Mesendoderm (in vitro differentiated cells): ENCODE results near the gene FRMD4A.

Experiments used
- DNase-seq: peaks from one replicate; pipeline ENCODE4 v3.0.0; 2013
- H2AK5ac ChIP-seq: 2 replicates; pipeline ENCODE4 v1.6.1; 2013; ENCODE audit warnings: low read length, inconsistent platforms
- H2BK120ac ChIP-seq: 2 replicates; pipeline ENCODE4 v1.6.1; 2013; ENCODE audit warnings: low read depth, mild to moderate bottlenecking, low read length, moderate library complexity, mixed read lengths
- H2BK15ac ChIP-seq: replicated peaks from 2 replicates; pipeline ENCODE4 v1.6.1; 2013; ENCODE audit warnings: low read depth, mild to moderate bottlenecking, moderate library complexity
- H2BK5ac ChIP-seq: 2 replicates; pipeline ENCODE4 v1.6.1; 2013; ENCODE audit warnings: low read length, inconsistent platforms
- H3K18ac ChIP-seq: 2 replicates; pipeline ENCODE4 v1.6.1; 2013; ENCODE audit warnings: mild to moderate bottlenecking, low read length, mixed read lengths
- H3K23ac ChIP-seq: one replicate; pipeline ENCODE4 v1.6.1; 2013; ENCODE audit warnings: low read length
- H3K27ac ChIP-seq: 2 replicates; pipeline ENCODE4 v1.5.1; 2013; ENCODE audit warnings: low read depth, mild to moderate bottlenecking, inconsistent platforms, low read length, moderate library complexity
- H3K27me3 ChIP-seq: 2 replicates; pipeline ENCODE4 v1.6.1; 2013; ENCODE audit warnings: low read length, control low read depth, mild to moderate bottlenecking, inconsistent platforms; ENCODE audit not compliant: insufficient read depth, poor library complexity
- H3K36me3 ChIP-seq: 2 replicates; pipeline ENCODE4 v1.6.1; 2013; ENCODE audit warnings: low read length, inconsistent platforms; ENCODE audit not compliant: control insufficient read depth, insufficient read depth
- H3K4ac ChIP-seq: one replicate; pipeline ENCODE4 v1.6.1; 2013; ENCODE audit warnings: low read depth, mild to moderate bottlenecking, low read length, moderate library complexity
- H3K4me1 ChIP-seq: 2 replicates; pipeline ENCODE4 v1.6.1; 2013; ENCODE audit warnings: low read depth, low read length, inconsistent platforms; ENCODE audit not compliant: control insufficient read depth
- H3K4me2 ChIP-seq: 2 replicates; pipeline ENCODE4 v1.6.1; 2013; ENCODE audit warnings: low read length
- H3K4me3 ChIP-seq: 2 replicates; pipeline ENCODE4 v1.5.1; 2013; ENCODE audit warnings: mild to moderate bottlenecking, low read length
- H3K56ac ChIP-seq: one replicate; pipeline ENCODE4 v1.6.1; 2013; ENCODE audit warnings: low read length
- H3K79me1 ChIP-seq: 2 replicates; pipeline ENCODE4 v1.6.1; 2013; ENCODE audit warnings: low read length, inconsistent platforms
- H3K79me2 ChIP-seq: 2 replicates; pipeline ENCODE4 v1.6.1; 2013; ENCODE audit warnings: mild to moderate bottlenecking, low read length; ENCODE audit not compliant: control insufficient read depth, insufficient read depth
- H3K9ac ChIP-seq: 2 replicates; pipeline ENCODE4 v1.6.1; 2013; ENCODE audit warnings: low read length, inconsistent platforms
- H4K5ac ChIP-seq: one replicate; pipeline ENCODE4 v1.6.1; 2013; ENCODE audit warnings: low read length
- H4K8ac ChIP-seq: one replicate; pipeline ENCODE4 v1.6.1; 2013; ENCODE audit warnings: low read depth, mild to moderate bottlenecking, control low read depth, low read length, moderate library complexity
- WGBS: extraction: QIAGEN DNeasy Blood & Tissue Kit; methylation state at CpG from one replicate; pipeline ENCODE4 v1.1.7; 2013; ENCODE audit warnings: low lambda C conversion rate, missing lambda C conversion rate; ENCODE audit not compliant: insufficient coverage; ENCODE audit errors: extremely low coverage; 5-methylcytosine and 5-hydroxymethylcytosine counted together

Gene FRMD4A

GRCh38 chr10:14114791-14115190 lies 215.9 kb downstream of the FRMD4A start:
- Histone ChIP-seq H2AK5ac (no peak overlapping the region), H3K27me3 (no peaks in the 10 kb centered on the region), H3K4ac (no peak overlapping the region), H3K36me3 (no peaks in the 10 kb centered on the region), H3K79me2 (no peaks in the 10 kb centered on the region), H3K4me2 (no peak overlapping the region), H2BK120ac (no peak overlapping the region), H3K18ac (no peak overlapping the region), H3K23ac (no peak overlapping the region), H3K9ac (no peak overlapping the region), H2BK5ac (no peak overlapping the region), H3K4me1 (no peaks in the 10 kb centered on the region), H3K27ac (no peak overlapping the region), H3K4me3 (no peak overlapping the region), H2BK15ac (no peak overlapping the region), H4K5ac (no peak overlapping the region), H4K8ac (no peak overlapping the region), H3K56ac (no peak overlapping the region), H3K79me1 (no peaks in the 10 kb centered on the region)
- no CpG with 5 or more reads among the region's 2 CpGs for WGBS
- no peak for DNase-seq

GRCh38 chr10:14112056-14112455 lies 218.7 kb downstream of the FRMD4A start:
- H3K4ac ChIP-seq, result no peak overlapping the region
- H3K18ac ChIP-seq, result no peak overlapping the region
- H2BK120ac ChIP-seq, result no peak overlapping the region
- no peak overlapping the region for H3K4me3 ChIP-seq
- no peaks in the 10 kb centered on the region for H3K27me3 ChIP-seq
- DNase-seq, result no peak
- H3K79me2 ChIP-seq, result no peaks in the 10 kb centered on the region
- H3K4me1 ChIP-seq, result no peaks in the 10 kb centered on the region
- no peak overlapping the region for H2BK15ac ChIP-seq
- WGBS, result no CpG with 5 or more reads among the region's 5 CpGs
- no peak overlapping the region for H3K9ac ChIP-seq
- no peak overlapping the region for H3K27ac ChIP-seq
- H3K23ac ChIP-seq, result no peak overlapping the region
- no peak overlapping the region for H3K4me2 ChIP-seq
- no peak overlapping the region for H2BK5ac ChIP-seq
- no peak overlapping the region for H2AK5ac ChIP-seq
- no peak overlapping the region for H3K56ac ChIP-seq
- no peaks in the 10 kb centered on the region for H3K36me3 ChIP-seq
- H3K79me1 ChIP-seq, result no peaks in the 10 kb centered on the region
- no peak overlapping the region for H4K8ac ChIP-seq
- H4K5ac ChIP-seq, result no peak overlapping the region

- Histone ChIP-seq H4K5ac (no peak overlapping the region), H3K27ac (no peak overlapping the region), H2AK5ac (no peak overlapping the region), H3K79me2 (no peaks in the 10 kb centered on the region), H3K27me3 (no peaks in the 10 kb centered on the region), H4K8ac (no peak overlapping the region), H3K4me2 (no peak overlapping the region), H2BK120ac (no peak overlapping the region), H2BK5ac (no peak overlapping the region), H3K4me3 (no peak overlapping the region), H3K56ac (no peak overlapping the region), H3K36me3 (no peaks in the 10 kb centered on the region), H3K9ac (no peak overlapping the region), H3K23ac (no peak overlapping the region), H2BK15ac (no peak overlapping the region), H3K79me1 (no peaks in the 10 kb centered on the region), H3K4me1 (no peaks in the 10 kb centered on the region), H3K18ac (no peak overlapping the region), H3K4ac (no peak overlapping the region)
- DNase-seq, result no peak
- no CpG with 5 or more reads among the region's 1 CpG for WGBS
Observed at GRCh38 chr10:14111208-14111607, 219.5 kb downstream of the FRMD4A start.

GRCh38 chr10:14106828-14107227 lies 223.9 kb downstream of the FRMD4A start:
- no peaks in the 10 kb centered on the region for H3K36me3 ChIP-seq
- H2BK15ac ChIP-seq, result no peak overlapping the region
- H3K79me1 ChIP-seq, result no peaks in the 10 kb centered on the region
- no peak for DNase-seq
- no peak overlapping the region for H3K56ac ChIP-seq
- no peaks in the 10 kb centered on the region for H3K79me2 ChIP-seq
- no peak overlapping the region for H2BK120ac ChIP-seq
- H3K18ac ChIP-seq, result no peak overlapping the region
- no peak overlapping the region for H3K27ac ChIP-seq
- no peak overlapping the region for H4K8ac ChIP-seq
- H2BK5ac ChIP-seq, result no peak overlapping the region
- no peak overlapping the region for H3K4me3 ChIP-seq
- no peaks in the 10 kb centered on the region for H3K4me1 ChIP-seq
- H3K23ac ChIP-seq, result no peak overlapping the region
- WGBS, result no CpG with 5 or more reads among the region's 3 CpGs
- no peak overlapping the region for H3K9ac ChIP-seq
- H3K4ac ChIP-seq, result no peak overlapping the region
- H4K5ac ChIP-seq, result no peak overlapping the region
- H3K4me2 ChIP-seq, result no peak overlapping the region
- H2AK5ac ChIP-seq, result no peak overlapping the region
- H3K27me3 ChIP-seq, result no peaks in the 10 kb centered on the region

GRCh38 chr10:14102056-14102455 lies 228.7 kb downstream of the FRMD4A start:
- Histone ChIP-seq H3K27ac (no peak overlapping the region), H2BK120ac (no peak overlapping the region), H3K79me1 (no peaks in the 10 kb centered on the region), H4K5ac (no peak overlapping the region), H3K4me1 (peaks cover 2% of the 10 kb centered on the region), H3K4me2 (no peak overlapping the region), H4K8ac (no peak overlapping the region), H2BK5ac (no peak overlapping the region), H3K4ac (no peak overlapping the region), H2BK15ac (no peak overlapping the region), H3K4me3 (no peak overlapping the region), H3K79me2 (no peaks in the 10 kb centered on the region), H2AK5ac (no peak overlapping the region), H3K56ac (no peak overlapping the region), H3K36me3 (no peaks in the 10 kb centered on the region), H3K9ac (no peak overlapping the region), H3K27me3 (no peaks in the 10 kb centered on the region), H3K23ac (no peak overlapping the region), H3K18ac (no peak overlapping the region)
- WGBS, result no CpG with 5 or more reads among the region's 8 CpGs
- peak; percentile 92 for DNase-seq

GRCh38 chr10:14099885-14100284 lies 230.8 kb downstream of the FRMD4A start:
- H3K79me2 ChIP-seq, result no peaks in the 10 kb centered on the region
- no peak overlapping the region for H3K56ac ChIP-seq
- H3K4me3 ChIP-seq, result no peak overlapping the region
- H3K79me1 ChIP-seq, result no peaks in the 10 kb centered on the region
- no peak overlapping the region for H3K4ac ChIP-seq
- peaks cover 2% of the 10 kb centered on the region for H3K4me1 ChIP-seq
- H2BK15ac ChIP-seq, result no peak overlapping the region
- H3K27ac ChIP-seq, result no peak overlapping the region
- H4K5ac ChIP-seq, result no peak overlapping the region
- H4K8ac ChIP-seq, result no peak overlapping the region
- H3K9ac ChIP-seq, result no peak overlapping the region
- H2AK5ac ChIP-seq, result no peak overlapping the region
- H2BK5ac ChIP-seq, result no peak overlapping the region
- H2BK120ac ChIP-seq, result no peak overlapping the region
- no peak overlapping the region for H3K18ac ChIP-seq
- WGBS, result no CpG with 5 or more reads among the region's 8 CpGs
- H3K23ac ChIP-seq, result no peak overlapping the region
- no peaks in the 10 kb centered on the region for H3K27me3 ChIP-seq
- H3K36me3 ChIP-seq, result no peaks in the 10 kb centered on the region
- no peak overlapping the region for H3K4me2 ChIP-seq
- no peak for DNase-seq
